ENCODE measurements around the gene PDE7B. TPM values are rescaled to one million over a fixed set of nuclear protein-coding genes. Genes with fewer than 3 reads are reported as not detected.

Gene PDE7B
- polyA plus RNA-seq, 1 donor (not counting 4 experiments of a cell fraction or from before 2014, with no cell fraction given), result 0.01 TPM

GRCh38 chr6:135842618-135843392 is 8.7 kb upstream of the PDE7B start:
- Histone ChIP-seq H4K20me1 (ENCODE audit: control insufficient read depth, extremely low read depth, insufficient read depth, low read length) (no peaks in the 10 kb centered on the region), H3K9me1 (ENCODE audit: control insufficient read depth, extremely low read depth, insufficient read depth, low read length) (no peaks in the 10 kb centered on the region), H2AFZ (ENCODE audit: control insufficient read depth, low read length) (no peak overlapping the region), H3K9ac (ENCODE audit: control insufficient read depth, extremely low read depth, insufficient read depth, low read length) (no peak overlapping the region), H3K79me2 (ENCODE audit: control insufficient read depth, insufficient read depth, low read length) (no peaks in the 10 kb centered on the region), H3K36me3 (ENCODE audit: control insufficient read depth in 2 of 2, extremely low read depth in 1 of 2, insufficient read depth in 2 of 2, low read length in 2 of 2) (no peaks in the 10 kb centered on the region), H3K9me3 (ENCODE audit: control insufficient read depth, low read depth, low read length) (no peaks in the 10 kb centered on the region), H3K4me3 (ENCODE audit: control insufficient read depth in 2 of 3, extremely low read depth in 1 of 3, insufficient read depth in 2 of 3, low read depth in 1 of 3, low read length in 3 of 3) (no peak overlapping the region), H3K4me2 (ENCODE audit: control insufficient read depth, extremely low read depth, insufficient read depth, low read depth, low read length) (no peak overlapping the region), H3K4me1 (ENCODE audit: control insufficient read depth, extremely low read depth, insufficient read depth, low read length) (no peaks in the 10 kb centered on the region), H3K27ac (ENCODE audit: control insufficient read depth, insufficient read depth, low read length) (no peak overlapping the region), H3K27me3 (ENCODE audit: control insufficient read depth, extremely low read depth, insufficient read depth, low read length) (no peaks in the 10 kb centered on the region)
- dilution Hi-C loops (cut with MboI; ENCODE audit: extremely low pct_ligation_motif_present, low sequenced_read_pairs), result no loop called here
- no peak for FAIRE-seq
- no peak for TF ChIP-seq EZH2 (IDR thresholded peaks at IDR 0.05; ENCODE audit: low read length)
- TF ChIP-seq, protein P1, sequence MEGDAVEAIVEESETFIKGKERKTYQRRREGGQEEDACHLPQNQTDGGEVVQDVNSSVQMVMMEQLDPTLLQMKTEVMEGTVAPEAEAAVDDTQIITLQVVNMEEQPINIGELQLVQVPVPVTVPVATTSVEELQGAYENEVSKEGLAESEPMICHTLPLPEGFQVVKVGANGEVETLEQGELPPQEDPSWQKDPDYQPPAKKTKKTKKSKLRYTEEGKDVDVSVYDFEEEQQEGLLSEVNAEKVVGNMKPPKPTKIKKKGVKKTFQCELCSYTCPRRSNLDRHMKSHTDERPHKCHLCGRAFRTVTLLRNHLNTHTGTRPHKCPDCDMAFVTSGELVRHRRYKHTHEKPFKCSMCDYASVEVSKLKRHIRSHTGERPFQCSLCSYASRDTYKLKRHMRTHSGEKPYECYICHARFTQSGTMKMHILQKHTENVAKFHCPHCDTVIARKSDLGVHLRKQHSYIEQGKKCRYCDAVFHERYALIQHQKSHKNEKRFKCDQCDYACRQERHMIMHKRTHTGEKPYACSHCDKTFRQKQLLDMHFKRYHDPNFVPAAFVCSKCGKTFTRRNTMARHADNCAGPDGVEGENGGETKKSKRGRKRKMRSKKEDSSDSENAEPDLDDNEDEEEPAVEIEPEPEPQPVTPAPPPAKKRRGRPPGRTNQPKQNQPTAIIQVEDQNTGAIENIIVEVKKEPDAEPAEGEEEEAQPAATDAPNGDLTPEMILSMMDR (optimal IDR thresholded peaks at IDR 0.05 in 1 of 3, IDR thresholded peaks at IDR 0.05 in 1 of 3, conservative IDR thresholded peaks at IDR 0.05 in 1 of 3; ENCODE audit: extremely low read depth in 1 of 3, insufficient read depth in 2 of 3, low read length in 3 of 3), result no peak
- DNase-seq (ENCODE audit: low read depth, low spot score), result no peak

DNA sequence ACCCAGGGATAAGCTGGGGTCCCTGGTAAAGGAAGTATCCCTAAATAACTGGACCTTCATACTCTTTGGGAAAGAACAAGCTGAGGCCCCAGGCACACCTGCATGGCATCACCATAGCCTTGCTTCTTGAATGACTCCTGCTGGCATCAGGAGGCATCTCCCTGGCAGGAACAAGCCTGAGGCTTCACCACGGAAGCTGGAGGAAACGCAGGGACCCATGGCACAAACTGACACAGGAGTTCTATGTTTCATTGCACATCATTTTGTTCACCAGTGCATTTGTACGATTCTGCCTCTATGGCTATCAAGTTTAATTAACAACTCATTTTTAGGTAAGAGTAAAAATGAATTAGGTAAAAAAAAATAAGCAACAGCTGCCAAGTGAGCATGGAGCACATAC is 619 bp upstream of the PDE7B start:
- Histone ChIP-seq H3K9ac (ENCODE audit: control insufficient read depth, extremely low read depth, insufficient read depth, low read length) (no peak overlapping the region), H4K20me1 (ENCODE audit: control insufficient read depth, extremely low read depth, insufficient read depth, low read length) (no peaks in the 10 kb centered on the region), H3K9me3 (ENCODE audit: control insufficient read depth, low read depth, low read length) (no peaks in the 10 kb centered on the region), H3K79me2 (ENCODE audit: control insufficient read depth, insufficient read depth, low read length) (no peaks in the 10 kb centered on the region), H3K4me1 (ENCODE audit: control insufficient read depth, extremely low read depth, insufficient read depth, low read length) (peaks cover 12% of the 10 kb centered on the region), H3K36me3 (ENCODE audit: control insufficient read depth in 2 of 2, extremely low read depth in 1 of 2, insufficient read depth in 2 of 2, low read length in 2 of 2) (no peaks in the 10 kb centered on the region), H3K9me1 (ENCODE audit: control insufficient read depth, extremely low read depth, insufficient read depth, low read length) (no peaks in the 10 kb centered on the region), H3K4me3 (ENCODE audit: control insufficient read depth in 2 of 3, extremely low read depth in 1 of 3, insufficient read depth in 2 of 3, low read depth in 1 of 3, low read length in 3 of 3) (no peak overlapping the region), H3K4me2 (ENCODE audit: control insufficient read depth, extremely low read depth, insufficient read depth, low read depth, low read length) (peak overlapping the region; percentile 66), H2AFZ (ENCODE audit: control insufficient read depth, low read length) (no peak overlapping the region), H3K27ac (ENCODE audit: control insufficient read depth, insufficient read depth, low read length) (no peak overlapping the region), H3K27me3 (ENCODE audit: control insufficient read depth, extremely low read depth, insufficient read depth, low read length) (no peaks in the 10 kb centered on the region)
- DNase-seq (ENCODE audit: low read depth, low spot score), result no peak
- TF ChIP-seq, protein P1 (optimal IDR thresholded peaks at IDR 0.05 in 1 of 3, IDR thresholded peaks at IDR 0.05 in 1 of 3, conservative IDR thresholded peaks at IDR 0.05 in 1 of 3; ENCODE audit: extremely low read depth in 1 of 3, insufficient read depth in 2 of 3, low read length in 3 of 3), result peak in 2 of 3 experiments; percentile 10 to 14
- no peak for TF ChIP-seq EZH2 (IDR thresholded peaks at IDR 0.05; ENCODE audit: low read length)
- no peak for FAIRE-seq
- dilution Hi-C loops (cut with MboI; ENCODE audit: extremely low pct_ligation_motif_present, low sequenced_read_pairs), result no loop called here
